ENCODE data around the gene SMPD3. TPM values are rescaled to one million over a fixed set of nuclear protein-coding genes. Genes with fewer than 3 reads are reported as not detected.

The SMPD3 gene
- polyA plus RNA-seq, 1 donor = 1.1 TPM

GRCh38 chr16:68434624-68435210 lies 13.6 kb downstream of the SMPD3 start:
- no peak for DNase-seq (ENCODE audit: low read depth)

GRCh38 chr16:68433316-68433715 lies 15.0 kb downstream of the SMPD3 start:
- no peak for DNase-seq (ENCODE audit: low read depth)

GRCh38 chr16:68432701-68433100 lies 15.6 kb downstream of the SMPD3 start:
- no peak for DNase-seq (ENCODE audit: low read depth)

GRCh38 chr16:68429076-68429854 lies 19.0 kb downstream of the SMPD3 start:
- no peak for DNase-seq (ENCODE audit: low read depth)

GRCh38 chr16:68427649-68428303 lies 20.5 kb downstream of the SMPD3 start:
- no peak for DNase-seq (ENCODE audit: low read depth)

- DNase-seq (ENCODE audit: low read depth) = no peak
These were observed 22.0 kb downstream of the SMPD3 start for GRCh38 chr16:68426347-68426652.

- no peak for DNase-seq (ENCODE audit: low read depth)
These were observed 22.6 kb downstream of the SMPD3 start for GRCh38 chr16:68425498-68426346.

- DNase-seq (ENCODE audit: low read depth) = no peak
These were observed 24.5 kb downstream of the SMPD3 start for GRCh38 chr16:68423771-68424170.

- no peak for DNase-seq (ENCODE audit: low read depth)
These were observed 25.8 kb downstream of the SMPD3 start for GRCh38 chr16:68422396-68422960.

GRCh38 chr16:68421076-68421475 lies 27.2 kb downstream of the SMPD3 start:
- DNase-seq (ENCODE audit: low read depth) = no peak

- no peak for DNase-seq (ENCODE audit: low read depth)
These were observed 27.9 kb downstream of the SMPD3 start for GRCh38 chr16:68420366-68420942.

- DNase-seq (ENCODE audit: low read depth) = no peak
These were observed 30.5 kb downstream of the SMPD3 start for GRCh38 chr16:68417711-68418301.

GRCh38 chr16:68416057-68417046 lies 32.0 kb downstream of the SMPD3 start:
- DNase-seq (ENCODE audit: low read depth) = no peak

GRCh38 chr16:68414581-68414980 lies 33.7 kb downstream of the SMPD3 start:
- DNase-seq (ENCODE audit: low read depth) = no peak

GRCh38 chr16:68412061-68412460 lies 36.2 kb downstream of the SMPD3 start:
- no peak for DNase-seq (ENCODE audit: low read depth)

GRCh38 chr16:68411086-68411485 lies 37.2 kb downstream of the SMPD3 start:
- no peak for DNase-seq (ENCODE audit: low read depth)

GRCh38 chr16:68408967-68409366 lies 39.3 kb downstream of the SMPD3 start:
- DNase-seq (ENCODE audit: low read depth) = no peak

GRCh38 chr16:68408428-68408827 lies 39.9 kb downstream of the SMPD3 start:
- no peak for DNase-seq (ENCODE audit: low read depth)

GRCh38 chr16:68406458-68407152 lies 41.7 kb downstream of the SMPD3 start:
- no peak for DNase-seq (ENCODE audit: low read depth)
